HG03521 (cell line): Measurements from ENCODE around the gene DLGAP1.

Experiments
- ATAC-seq: cut with Tn5 transposase; IDR thresholded peaks from one replicate; pipeline ENCODE4 v1.9.1; 2021; ENCODE audit warnings: mild to moderate bottlenecking, moderate library complexity; ENCODE audit not compliant: unreplicated experiment

The DLGAP1 gene

DNA sequence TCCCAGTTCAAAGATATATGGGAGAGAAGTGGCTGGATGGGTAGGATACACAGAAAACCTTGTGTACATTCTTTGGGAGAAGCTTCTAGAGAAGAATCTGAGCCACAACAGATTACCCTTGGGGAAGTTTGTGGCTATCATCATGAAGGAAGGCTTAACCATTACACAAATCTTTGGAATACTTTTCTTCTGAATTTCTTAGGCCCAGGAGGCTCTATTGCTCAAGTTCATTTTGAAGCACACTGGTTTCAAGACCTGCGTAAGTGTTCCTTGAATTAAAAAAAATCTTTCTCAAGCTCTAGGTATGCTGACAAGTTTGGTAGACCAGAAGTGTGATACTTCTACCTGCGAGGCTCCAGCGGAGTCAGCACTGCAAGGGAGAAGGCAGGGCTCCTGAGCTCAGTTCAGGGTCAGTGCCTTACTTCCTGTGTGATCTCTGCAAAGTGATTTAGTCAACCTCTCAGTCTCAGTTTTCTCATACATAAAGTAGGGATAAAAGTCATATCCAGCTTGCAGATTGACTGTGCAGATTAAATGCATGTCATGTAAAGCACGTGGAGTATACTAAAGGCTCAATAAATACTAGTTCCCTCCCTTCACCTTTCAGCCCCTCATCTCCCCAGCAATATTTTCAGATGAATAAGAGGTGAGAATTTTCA is 438.6 kb downstream of the DLGAP1 start:
- ATAC-seq, result no peak

DNA sequence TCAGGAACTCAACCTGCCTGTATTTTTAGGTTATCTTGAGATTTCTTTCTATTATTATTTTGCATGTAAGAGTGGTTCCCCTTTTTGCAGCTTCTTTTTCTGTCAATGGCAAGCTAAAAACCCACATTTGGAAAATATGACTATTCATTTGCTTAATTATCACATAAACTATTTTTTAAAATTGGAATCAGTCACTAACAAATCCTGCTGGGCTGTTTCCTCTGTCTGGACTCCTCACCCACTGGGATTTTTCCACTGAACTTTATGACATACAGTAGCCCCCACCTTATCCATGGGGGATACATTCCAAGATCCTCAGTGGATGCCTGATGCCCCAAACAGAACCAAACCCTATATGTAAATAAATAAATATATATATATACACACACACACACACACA is 447.3 kb downstream of the DLGAP1 start:
- ATAC-seq, result no peak

DNA sequence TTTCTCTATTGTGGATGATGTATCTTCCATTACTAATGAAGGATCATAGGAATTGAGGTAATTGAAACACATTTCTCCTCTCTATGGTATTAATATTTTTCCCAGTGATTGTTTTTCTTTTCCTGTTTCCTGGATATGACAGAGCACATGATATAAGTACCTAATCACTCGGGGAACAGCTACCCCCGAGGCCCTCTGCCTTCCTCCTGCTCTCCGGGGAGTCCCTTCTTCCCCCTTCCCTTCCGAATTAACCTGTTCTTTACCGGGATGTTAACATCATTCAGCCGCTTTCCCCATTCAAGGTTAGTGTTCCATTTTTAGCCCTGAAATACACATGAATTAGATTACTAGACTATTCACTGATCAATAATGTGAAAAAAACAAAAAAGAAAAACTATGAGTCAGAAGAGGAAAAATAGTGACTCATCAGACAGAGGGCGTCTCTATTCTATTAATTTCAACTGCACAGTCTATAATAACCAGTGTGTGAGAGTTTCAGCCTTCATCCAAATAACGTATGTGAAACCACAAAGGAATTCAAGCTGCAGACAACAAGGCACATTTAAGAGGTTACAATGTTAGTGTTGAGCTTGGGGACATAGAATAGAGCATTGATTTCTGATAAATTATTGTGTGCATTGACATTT is 450.8 kb downstream of the DLGAP1 start:
- no peak for ATAC-seq

DNA sequence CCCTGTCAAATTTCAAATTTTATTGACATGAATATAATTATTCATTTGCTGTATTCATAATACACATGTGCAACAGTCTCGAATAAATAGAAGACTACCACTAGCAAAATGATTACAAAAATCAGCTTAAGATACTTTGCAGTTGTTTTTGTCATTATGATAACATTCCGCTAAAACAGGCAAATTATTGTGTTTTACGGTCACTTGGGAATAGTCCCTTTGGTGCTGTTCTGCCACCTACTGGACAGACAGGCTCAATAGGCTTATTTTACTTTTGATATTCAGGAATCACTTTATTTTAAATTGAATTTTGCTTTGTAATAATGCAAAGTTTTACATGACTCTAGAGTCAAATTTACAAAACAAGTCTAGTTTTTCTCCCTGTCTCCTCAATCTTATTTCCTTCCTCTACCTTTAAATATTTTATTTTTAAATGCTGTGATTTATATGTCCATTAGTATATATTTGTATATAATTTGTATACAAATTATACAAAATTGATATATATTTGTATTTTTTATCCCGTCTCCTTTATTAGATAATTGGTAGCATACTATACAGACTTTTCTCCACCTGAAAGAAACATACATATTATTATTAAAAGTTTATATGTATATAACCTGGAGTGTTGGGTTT is 456.3 kb downstream of the DLGAP1 start:
- ATAC-seq, result no peak

DNA sequence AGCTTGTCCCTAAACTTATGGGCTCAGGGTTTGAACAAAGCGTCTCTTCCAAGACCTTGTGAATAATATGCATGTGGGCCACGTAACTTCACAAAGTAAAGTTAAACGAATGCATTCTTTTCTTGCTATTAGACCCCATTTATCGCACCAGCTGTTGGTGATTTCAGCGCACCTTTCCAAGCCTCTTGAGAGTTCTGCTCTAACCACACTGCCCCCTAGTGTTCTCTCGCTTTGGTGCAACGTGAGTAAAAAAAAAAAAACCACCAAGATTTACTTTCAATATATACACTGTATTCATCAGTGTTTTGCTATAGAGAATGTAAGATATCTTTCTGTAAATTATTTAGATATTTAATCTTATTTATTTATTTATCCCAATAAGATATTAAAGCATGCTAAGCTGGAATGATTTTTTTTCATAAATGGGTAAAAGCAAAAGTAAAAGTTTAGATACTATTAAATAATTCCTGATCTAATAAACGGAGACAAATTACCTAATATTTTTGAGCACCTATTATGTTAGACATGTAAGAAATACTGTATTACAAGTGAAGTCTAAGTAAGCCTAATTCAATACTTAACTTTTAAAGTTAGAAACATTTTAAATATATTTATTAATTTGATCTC is 459.5 kb downstream of the DLGAP1 start:
- peak; percentile 61 for ATAC-seq

DNA sequence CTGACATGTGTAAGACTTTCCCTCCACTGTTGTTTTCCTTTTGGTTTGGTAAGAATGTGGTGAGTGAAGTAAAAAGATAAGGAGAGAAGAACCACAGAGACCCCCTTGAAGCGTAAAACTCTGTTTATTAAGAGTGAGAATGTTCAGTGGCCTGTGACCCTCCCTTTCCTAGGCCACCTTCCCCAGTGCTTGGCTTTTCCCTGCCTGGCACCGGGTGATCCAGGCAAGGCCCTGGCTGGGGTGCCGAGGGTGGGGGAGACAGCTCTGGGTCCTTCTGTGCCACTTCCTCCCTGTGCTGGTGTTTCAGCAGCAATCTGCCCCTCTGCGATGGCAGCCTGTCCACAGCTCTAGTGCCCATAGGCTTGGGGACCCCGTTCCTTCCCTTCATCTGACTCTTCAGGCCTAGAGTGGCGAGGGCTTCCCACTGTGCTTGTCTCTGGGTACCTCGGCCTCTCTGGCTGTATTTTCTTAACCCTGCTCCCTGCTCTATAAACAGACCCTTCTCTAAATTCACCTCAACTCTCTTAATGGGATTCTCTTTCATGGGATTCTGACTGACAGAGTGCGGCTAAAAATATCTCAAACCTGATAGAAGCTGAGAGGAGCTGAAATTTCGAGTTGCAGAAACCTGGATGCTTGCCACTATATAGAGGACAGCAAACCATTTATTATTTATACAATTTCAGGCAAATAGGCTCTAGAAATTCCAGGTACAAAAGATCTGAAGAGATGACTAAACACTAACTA is 461.0 kb downstream of the DLGAP1 start:
- ATAC-seq, result no peak

DNA sequence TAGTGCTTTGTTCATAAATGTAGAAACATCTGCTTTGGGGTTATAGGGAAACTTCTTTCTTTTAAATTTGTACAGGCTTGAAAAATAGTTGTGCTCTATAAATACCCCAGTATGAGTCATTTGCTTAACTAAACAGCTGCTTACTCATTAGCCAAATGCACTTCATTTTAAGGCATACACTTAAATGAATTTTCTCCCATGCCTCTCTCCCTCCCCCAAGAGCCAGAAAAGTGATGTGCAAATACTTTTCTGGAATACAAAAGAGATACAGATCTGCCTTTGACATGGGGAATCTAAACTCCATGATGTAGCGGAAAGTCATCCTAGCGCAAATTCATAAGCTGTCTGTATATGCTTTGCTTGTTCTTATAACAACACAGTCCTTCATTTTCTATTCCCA is 469.4 kb downstream of the DLGAP1 start:
- no peak for ATAC-seq

DNA sequence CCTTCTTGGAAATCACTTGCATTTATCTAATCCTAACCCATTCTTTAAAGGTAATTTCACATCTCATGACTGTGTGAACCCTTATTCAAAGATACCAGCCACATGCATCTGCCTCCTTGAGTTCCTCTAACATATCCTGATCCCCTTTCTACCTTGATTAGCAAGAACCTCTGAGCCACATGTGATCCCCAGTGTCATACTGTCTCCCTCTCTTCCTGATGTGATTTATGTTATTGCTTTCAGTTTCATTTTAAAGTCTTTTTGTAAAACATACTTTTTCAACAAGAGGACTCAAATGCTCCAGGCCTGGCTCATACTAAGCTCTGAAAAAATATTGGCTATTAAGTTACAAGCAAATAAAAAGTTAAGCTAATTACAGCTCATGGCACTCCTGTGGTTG is 470.1 kb downstream of the DLGAP1 start:
- no peak for ATAC-seq

DNA sequence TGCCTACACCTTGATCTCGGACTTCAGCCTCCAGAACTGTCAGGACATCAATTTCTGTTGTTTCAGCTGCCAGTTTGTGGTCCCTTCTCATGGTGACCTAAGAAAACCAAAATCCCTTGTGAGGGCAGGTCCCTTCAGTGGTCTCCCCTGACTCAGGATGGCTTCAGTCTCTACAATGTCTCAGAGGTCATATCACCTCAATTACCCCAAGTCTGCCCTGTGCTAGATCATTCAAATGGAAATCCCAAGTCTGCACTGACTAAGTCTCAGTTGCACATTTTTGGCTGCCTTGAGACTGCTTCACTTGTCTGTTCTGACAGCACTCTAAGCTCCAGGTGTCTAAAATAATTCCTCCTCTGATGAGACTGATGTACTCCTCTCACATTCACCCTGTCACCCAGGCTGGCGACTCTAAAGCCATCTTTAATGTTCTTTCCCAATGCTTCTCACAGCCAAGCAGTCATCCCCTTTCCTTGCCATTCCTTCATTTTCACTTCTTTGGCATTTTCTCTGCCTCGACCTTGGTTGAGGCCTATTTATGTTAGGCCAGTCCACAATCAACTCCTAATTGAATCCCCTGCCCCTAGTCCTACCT is 470.8 kb downstream of the DLGAP1 start:
- no peak for ATAC-seq

DNA sequence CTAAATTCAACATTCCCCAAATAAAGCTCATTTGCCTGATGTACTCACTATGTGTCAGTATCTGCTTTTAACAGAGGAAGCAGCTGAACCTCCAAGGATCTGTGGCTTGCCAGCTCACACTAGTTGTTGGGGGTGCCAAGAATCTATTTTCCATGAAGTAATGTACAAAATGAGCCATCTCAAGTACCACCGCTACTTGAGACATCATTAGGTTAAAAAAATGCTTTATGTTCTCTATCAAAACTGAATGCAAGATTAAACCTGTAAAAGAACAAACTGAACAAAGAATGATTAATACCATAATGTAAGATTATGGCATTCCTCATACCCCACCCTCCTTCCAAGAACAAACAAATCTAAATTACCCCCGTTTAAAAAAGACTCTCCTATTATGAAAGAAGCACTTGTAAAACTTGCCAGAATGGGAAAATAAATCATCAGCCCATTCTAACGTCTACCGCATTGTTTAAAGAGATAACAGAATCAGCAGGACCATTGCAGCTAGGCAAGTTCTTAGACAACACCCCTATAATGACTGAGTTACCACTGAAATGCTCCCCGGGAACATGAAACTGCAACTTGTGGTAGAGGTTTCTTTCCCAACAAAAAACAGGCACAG is 471.6 kb downstream of the DLGAP1 start:
- no peak for ATAC-seq

DNA sequence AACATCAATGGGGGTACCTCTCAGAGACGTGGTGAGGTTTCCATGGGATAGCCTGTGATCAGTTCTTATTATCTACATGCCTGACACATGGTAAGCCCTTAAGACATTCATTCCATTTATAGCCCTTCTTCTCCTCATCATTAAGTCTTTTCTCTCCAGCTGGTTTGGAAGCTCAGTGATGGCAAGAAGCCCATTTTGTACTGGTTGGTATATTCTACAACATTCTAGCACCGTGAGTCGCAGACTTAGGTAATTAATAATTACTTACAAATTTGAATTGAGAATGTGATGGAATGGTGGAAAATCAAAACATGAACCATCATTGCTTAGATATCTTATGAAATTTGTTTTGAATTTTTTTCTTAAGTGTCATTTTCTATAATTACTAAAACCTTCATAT is 472.6 kb downstream of the DLGAP1 start:
- no peak for ATAC-seq

DNA sequence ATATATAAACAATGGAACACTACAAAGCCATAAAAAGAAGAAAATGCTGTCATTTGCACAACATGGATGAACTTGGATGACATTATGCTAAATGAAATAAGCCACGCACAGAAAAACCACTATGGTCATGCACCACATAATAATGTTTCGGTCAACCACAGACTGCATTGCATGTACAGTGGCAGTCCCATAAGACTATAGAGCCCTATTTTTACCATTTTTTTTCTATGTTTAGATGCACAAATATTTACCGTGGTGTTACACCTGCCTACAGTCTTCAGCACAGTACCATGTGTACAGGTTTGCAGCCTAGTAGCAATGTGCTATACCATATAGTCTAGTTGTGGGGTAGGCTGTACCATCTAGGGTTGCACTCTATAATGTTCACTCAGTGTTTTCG is 476.1 kb downstream of the DLGAP1 start:
- no peak for ATAC-seq

DNA sequence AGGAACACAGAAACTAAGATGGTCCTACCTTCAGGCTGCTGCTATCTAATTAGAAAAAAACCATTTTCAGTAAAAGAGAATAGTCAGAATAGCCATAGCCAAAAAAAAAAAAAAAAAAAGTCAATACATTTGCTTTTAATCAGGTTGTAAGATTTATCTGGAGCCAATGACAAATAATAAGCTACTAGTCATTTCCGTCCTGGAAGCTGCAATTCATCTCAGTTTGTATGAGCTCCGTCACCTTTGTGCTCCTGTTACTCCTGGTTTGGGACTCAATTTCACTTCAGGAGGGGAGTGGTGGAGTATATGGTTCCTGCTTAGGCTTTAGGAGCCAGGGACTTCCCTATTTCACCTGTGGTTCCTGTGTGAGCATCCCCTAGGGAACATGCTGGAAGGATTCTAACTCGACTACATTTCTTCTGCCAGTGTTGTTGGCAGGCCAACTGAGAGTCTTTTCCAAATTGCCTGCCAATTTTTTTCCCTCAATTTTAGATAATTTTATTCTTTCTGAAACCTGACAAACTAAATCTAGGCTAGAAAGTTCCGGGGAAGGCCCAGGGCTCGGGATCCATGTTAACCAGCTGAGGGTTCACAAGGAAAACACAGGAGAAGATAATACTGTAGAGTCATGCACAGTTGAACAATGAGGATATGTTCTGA is 481.8 kb downstream of the DLGAP1 start:
- ATAC-seq, result no peak

DNA sequence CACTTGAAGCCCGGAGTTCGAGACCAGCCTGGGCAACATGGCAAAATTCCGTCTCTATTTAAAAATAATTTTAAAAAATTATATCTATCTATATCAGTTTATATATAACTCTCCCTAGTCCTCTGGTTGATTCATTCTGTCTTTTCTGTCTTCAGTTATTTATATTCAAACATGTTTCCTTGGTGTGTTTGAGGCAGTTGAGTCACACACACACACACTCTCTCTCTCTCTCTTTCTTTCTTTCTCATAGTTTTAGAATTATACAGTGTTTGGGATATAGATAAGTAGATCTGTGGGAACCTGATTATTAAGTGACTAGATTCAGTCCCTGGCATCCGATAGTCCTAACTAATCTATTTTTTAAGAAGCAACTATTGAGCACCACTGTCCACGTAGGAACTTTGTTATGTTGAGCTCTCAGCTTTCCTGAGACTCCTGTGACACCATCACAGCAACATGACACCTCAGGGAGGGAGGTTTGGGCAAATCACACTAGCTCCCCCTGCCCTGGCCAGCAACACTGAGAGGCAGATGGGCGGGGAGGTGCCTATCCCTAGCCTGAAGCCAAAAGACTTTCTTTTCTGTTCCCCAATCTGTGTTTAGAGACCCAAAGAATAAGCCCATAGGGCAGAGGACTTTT is 482.7 kb downstream of the DLGAP1 start:
- ATAC-seq, result no peak

DNA sequence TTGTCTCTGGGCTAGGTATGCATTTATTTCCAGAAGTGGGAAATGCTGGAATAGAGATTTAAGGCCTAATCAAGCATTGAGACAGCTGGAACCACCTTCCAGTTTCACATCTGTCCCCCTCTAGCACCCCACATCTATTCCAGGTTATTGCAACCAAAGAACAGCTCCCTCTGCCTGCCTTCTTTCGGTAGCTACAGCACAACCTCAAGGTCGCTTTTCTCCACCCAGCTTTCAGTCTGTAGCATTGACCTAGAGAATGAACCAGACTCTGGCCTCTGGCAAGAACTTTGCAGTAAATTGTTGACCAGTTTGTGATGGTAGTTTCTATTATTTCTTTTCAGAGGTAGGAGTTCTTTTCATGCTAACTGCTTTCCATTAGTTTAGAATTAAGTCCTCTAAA is 484.2 kb downstream of the DLGAP1 start:
- no peak for ATAC-seq

DNA sequence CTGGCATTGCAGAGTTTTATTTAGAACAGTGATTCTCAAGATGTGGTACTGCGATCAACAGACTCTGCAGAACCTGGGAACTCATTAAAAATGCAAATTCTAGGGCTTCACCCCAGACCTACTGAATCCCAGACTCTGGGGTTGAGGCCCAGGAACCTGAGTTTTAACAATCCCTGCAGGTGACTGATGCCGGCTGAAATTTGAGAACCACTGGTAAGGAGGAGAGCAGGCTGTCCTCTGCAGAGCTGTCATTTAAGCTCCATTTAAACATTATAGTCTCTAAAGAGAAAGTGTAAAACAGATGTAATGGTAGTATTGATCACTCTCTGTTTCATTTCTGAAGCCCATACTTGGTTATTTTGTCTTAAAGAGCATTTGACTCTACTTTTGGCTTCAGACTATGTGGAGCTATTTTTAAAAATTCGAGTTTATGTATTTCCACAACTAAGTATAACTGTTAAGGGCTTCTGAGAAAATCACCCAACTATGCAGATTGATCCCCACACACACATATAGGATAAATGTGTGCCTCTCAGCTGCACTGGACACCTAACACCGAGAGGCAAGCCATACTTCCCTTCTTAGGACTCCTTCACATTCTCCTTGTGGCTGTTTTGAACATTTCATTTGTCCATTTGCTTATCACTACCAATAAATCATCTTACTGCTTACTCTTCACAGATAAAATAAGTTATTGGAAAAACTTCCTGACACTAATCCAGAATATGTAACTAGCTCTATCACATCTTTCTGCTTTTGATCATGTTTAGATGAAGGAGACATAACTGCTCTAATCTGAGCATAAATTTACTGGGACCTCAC is 487.5 kb downstream of the DLGAP1 start:
- ATAC-seq, result no peak

DNA sequence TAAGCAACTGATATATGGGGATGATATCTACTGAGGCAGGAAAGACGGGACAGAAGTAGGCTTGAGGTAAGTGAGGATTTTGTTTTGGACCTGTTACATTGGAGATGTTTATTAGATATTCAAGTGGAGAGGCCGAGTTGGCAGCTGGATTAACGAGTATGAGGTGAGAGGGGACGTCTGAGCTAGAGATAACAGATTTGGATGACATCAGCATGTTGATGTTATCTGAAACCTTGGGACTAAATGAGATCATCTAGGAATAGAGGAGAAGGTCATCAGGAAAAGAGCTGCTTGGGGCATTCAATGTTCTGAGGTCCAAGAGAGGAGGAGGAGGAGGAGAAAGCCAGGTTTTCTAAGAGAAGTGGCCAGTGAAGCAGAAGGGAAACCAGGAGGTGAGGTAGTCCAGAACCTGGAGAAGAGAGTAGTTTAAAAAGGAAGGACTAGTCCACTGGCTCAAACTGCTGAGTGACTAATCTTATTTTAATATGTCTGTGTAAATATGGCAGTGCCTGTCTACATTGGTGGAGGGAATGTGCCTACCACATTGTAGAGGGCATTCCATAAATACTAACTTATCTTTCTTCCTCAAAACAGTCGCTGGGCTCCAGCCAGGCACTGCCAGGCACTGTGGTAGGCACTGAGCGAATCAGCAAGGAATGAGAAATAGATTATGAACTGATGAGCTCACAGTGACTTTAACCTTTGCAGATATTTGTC is 488.3 kb downstream of the DLGAP1 start:
- ATAC-seq, result no peak

DNA sequence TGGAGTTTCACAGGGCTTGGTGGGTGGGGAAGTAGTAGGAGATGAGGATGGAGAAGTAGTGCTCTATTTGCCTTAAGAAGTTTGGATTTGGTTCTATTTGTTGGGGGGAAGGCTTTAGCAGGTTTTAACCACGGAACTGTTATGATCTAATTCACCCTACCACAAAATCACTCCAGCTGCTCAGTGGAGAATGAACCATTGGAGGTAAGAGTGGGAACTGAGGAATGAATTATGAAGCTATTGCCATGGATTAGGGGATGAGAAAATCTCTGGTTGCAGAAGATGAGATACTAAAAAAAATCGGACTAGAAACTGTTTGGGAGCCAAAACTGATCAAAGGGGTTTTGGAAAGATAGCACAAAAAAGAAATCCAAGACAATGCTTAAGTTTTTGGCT is 488.9 kb downstream of the DLGAP1 start:
- no peak for ATAC-seq
